ENCODE measurements around the gene ROCK2.
"Not testable (repeated sequence)": the region's sequence is repeated elsewhere in the genome, so short reads cannot be mapped to it uniquely, and the experiment has no call there.

ROCK2 gene

GRCh38 chr2:11340717-11341116, 3.7 kb downstream of the ROCK2 start:
- DNase-seq (ENCODE audit: low read depth) = no peak

- DNase-seq (ENCODE audit: low read depth) = no peak
These were observed 4.8 kb downstream of the ROCK2 start for GRCh38 chr2:11339508-11340083.

GRCh38 chr2:11338580-11338979, 5.9 kb downstream of the ROCK2 start:
- no peak for DNase-seq (ENCODE audit: low read depth)

- DNase-seq (ENCODE audit: low read depth) = no peak
These were observed 6.5 kb downstream of the ROCK2 start for GRCh38 chr2:11337909-11338308.

- no peak for DNase-seq (ENCODE audit: low read depth)
These were observed 8.2 kb downstream of the ROCK2 start for GRCh38 chr2:11336189-11336588.

- no peak for DNase-seq (ENCODE audit: low read depth)
These were observed 10.8 kb downstream of the ROCK2 start for GRCh38 chr2:11333427-11334183.

- DNase-seq (ENCODE audit: low read depth) = no peak
These were observed 11.8 kb downstream of the ROCK2 start for GRCh38 chr2:11332596-11332995.

- no peak for DNase-seq (ENCODE audit: low read depth)
These were observed 13.8 kb downstream of the ROCK2 start for GRCh38 chr2:11330457-11331142.

GRCh38 chr2:11329776-11330175, 14.7 kb downstream of the ROCK2 start:
- DNase-seq (ENCODE audit: low read depth) = no peak

GRCh38 chr2:11328522-11328921, 15.9 kb downstream of the ROCK2 start:
- not testable (repeated sequence) for DNase-seq (ENCODE audit: low read depth)

- no peak for DNase-seq (ENCODE audit: low read depth)
These were observed 16.6 kb downstream of the ROCK2 start for GRCh38 chr2:11327871-11328270.

GRCh38 chr2:11326677-11327211, 17.7 kb downstream of the ROCK2 start:
- DNase-seq (ENCODE audit: low read depth) = no peak

- no peak for DNase-seq (ENCODE audit: low read depth)
These were observed 18.3 kb downstream of the ROCK2 start for GRCh38 chr2:11325961-11326676.

- no peak for DNase-seq (ENCODE audit: low read depth)
These were observed 22.6 kb downstream of the ROCK2 start for GRCh38 chr2:11321847-11322246.

- DNase-seq (ENCODE audit: low read depth) = no peak
These were observed 23.5 kb downstream of the ROCK2 start for GRCh38 chr2:11320698-11321492.

GRCh38 chr2:11319939-11320338, 24.5 kb downstream of the ROCK2 start:
- DNase-seq (ENCODE audit: low read depth) = no peak

GRCh38 chr2:11315074-11315705, 29.2 kb downstream of the ROCK2 start:
- no peak for DNase-seq (ENCODE audit: low read depth)

- DNase-seq (ENCODE audit: low read depth) = no peak
These were observed 29.9 kb downstream of the ROCK2 start for GRCh38 chr2:11314487-11314886.

- DNase-seq (ENCODE audit: low read depth) = no peak
These were observed 31.5 kb downstream of the ROCK2 start for GRCh38 chr2:11312770-11313471.

GRCh38 chr2:11311543-11311942, 32.9 kb downstream of the ROCK2 start:
- DNase-seq (ENCODE audit: low read depth) = no peak

All from activated T-helper 1 cell treated with Interleukin-2 at 50 U/mL for 16 hours (primary cell).